Activated CD4-positive, alpha-beta T cell treated with anti-CD3 and anti-CD28 coated beads, Interleukin-2, amount 50 U/mL, for 24 hours (primary cell): ENCODE data around the gene WWC2.

Experiments used
- DNase-seq, 2 donors: peaks; one replicate each; pipeline ENCODE4 v3.0.0-alpha.2; 2020; ENCODE audit warnings: low read depth in 1 of 2, low spot score in 1 of 2

The WWC2 gene

GRCh38 chr4:183327827-183328226, 228.8 kb downstream of the WWC2 start:
- no peak for DNase-seq

DNA sequence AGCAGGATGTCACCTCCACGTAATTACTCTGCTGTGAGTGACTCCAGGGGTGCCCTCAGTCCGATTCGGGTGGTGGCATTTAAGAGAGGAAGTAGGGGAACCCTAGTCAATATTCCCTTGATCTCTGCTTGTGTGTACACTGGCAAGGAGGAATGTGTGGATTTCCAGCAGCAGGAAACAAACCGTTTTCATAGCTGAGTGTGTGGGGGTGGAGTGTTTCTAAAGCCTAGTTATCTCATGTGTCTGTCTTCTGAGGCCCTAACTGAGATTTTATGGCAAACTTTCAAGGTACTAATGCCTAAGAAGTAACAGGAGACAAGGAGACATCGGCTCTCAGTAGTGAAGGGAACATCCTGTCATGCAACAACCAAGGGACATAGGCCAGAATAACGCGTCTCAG, 229.8 kb downstream of the WWC2 start:
- no peak for DNase-seq

DNA sequence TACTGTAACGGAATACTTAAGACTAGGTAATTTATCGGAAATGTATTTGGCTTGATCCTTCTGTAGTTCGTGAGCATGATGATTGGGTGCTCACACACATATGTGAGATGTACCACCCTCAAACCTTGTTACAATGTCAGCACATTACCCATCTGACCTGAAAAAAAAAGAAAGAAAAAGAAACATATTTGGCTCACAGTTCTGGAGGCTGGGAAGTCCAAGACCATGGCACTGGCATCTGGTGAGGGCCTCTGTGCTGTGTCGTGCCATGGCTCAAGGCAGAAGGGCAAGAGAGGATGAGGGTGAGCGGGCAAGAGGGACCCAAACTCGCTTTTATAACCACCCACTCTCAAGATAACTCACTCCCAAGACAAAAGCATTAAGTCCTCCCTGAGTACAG, 230.2 kb downstream of the WWC2 start:
- no peak for DNase-seq

GRCh38 chr4:183329954-183330742, 231.1 kb downstream of the WWC2 start:
- DNase-seq, result no peak

- DNase-seq, result no peak
Observed at GRCh38 chr4:183330841-183331240, 231.8 kb downstream of the WWC2 start.

DNA sequence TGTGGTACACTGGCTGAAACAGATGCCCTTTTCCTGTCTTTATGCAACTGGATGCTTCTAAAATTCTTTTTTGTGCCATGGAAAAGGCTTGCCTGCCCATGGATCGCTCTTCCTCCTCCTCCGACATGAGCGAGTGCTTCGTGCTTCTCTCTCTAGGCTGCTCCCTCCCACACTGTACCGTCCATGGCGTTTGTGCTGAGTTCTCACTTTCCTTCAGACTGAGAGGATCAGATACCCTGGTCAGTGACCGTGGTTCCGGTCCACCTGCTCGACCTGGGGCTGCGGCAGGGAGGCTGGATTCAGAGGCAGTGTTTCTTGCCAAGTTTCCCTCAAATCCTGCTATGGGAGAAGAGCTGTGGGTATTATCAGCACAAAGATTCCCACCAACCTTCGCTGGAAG, 233.4 kb downstream of the WWC2 start:
- no peak for DNase-seq

GRCh38 chr4:183333202-183333601, 234.1 kb downstream of the WWC2 start:
- no peak for DNase-seq

- no peak for DNase-seq
Observed at GRCh38 chr4:183333983-183334382, 234.9 kb downstream of the WWC2 start.

DNA sequence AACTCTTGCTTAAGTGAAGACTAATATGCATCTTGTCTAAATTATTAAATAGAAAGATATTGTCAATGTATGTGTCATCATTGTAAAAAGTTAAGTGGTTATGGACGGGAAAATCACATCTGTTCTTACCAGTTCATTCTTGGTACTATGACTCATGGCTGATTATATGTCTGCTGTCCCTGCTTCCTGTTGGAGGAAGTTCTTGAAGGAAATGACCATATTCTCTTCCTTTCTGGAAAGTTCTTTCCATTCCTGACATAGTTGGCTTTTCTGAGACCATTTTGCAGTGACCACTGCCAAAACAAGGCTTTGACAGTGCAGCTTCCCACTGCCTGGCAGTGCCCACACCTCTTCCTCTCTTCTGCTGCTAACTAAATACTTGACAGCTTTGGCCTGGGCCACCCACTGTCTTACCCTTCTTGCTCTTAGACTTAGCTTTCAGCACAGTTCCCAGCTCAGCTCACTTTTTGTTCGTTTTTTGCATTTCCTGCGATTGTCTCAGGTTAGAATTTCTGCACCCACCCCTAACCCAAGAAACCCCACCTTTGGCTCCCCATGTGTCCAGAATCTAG, 236.4 kb downstream of the WWC2 start:
- DNase-seq, result no peak

GRCh38 chr4:183337349-183337748, 238.3 kb downstream of the WWC2 start:
- no peak for DNase-seq

GRCh38 chr4:183337833-183338232, 238.8 kb downstream of the WWC2 start:
- DNase-seq, result no peak

- DNase-seq, result no peak
Observed at GRCh38 chr4:183342541-183343533, 243.8 kb downstream of the WWC2 start.

DNA sequence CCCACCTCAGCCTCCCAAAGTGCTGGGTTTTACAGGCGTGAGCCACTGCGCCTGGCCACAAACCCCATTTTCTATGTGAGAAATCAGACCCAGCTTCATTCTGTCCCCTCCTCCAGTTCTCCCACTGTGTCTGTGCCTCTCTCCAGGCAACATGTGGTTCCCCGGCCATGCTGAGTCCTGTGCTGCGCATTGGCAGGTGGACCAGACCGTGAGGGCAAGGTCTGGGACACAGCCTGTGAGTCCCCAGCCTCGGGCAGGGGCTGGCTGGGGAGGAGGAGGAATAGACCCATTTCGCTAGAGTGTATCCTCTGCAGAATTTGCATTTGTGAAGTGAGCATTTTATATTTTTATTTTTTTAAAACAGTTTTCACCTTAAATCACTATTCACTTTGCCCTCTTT, 244.7 kb downstream of the WWC2 start:
- DNase-seq, result no peak

DNA sequence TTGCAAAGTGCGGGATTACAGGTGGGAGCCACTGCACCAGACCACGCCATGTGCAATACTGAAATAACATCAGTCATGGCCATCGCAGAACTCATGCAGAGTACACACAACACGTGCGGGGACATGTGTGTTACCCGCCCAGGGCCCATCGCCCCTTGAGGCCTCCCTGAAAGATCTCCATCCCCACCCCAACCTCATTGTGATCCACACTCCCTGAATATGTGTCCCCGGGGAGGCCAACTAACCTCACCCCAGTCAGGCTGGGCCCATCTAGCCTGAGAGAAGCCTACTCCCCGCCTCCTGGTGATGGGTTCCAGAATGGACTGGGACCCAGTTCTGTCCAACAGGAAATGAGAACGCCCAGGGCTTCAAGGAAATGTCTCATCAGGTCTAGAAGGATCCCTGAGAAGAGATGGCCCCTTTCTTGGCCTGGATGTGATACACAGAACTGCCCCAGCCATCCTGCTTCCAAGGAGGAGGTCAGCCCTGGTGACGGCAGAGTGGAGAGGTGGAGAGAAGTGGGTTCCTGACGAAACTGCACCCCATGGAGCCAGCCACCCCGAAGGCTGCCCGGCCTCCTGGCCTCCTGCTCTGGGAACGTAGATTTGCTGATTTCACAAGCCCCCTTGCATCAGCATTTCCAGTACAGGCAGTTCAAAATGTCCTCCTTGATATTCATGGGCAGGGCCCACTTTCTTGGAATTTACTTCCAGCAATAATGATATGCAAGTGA, 245.6 kb downstream of the WWC2 start:
- no peak for DNase-seq

DNA sequence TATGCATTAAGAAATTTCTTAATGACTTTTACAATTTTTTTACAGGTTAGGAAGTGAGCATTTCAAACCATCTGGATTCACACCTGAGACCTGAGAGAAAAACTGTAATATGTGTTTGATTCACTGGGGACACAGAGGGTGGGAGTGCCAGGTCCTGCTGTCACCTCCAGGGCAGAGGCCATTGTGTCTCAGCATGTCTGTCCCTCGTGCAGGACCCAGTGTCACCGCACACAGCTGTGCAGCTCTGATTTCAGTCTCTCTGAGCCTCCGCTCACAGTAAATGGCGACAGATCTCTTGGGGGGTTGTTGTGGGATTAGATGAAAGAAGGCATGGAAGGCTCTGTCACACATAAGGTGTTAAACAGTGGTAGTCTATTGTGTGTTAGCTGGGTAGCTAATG, 246.2 kb downstream of the WWC2 start:
- no peak for DNase-seq

- DNase-seq, result no peak
Observed at GRCh38 chr4:183347146-183347545, 248.1 kb downstream of the WWC2 start.

DNA sequence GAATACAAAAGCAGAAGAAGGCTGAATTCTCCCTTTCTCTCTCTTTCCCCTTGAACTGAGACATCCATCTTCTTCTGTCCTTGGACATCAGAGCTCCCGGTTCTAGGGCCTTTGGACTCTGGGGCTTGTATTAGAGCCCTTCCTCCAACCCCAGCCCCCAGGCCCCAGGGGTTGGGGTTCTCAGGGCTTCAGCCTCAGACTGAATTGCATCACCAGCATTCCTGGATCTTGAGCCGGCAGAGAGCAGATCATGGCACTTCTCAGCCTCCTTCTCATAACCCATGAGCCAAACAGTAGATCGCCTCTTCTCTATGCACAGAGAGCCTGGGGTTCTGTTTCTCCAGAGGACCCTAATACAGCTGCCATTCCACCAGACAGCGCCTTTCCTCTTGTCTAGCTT, 248.5 kb downstream of the WWC2 start:
- DNase-seq, result no peak

DNA sequence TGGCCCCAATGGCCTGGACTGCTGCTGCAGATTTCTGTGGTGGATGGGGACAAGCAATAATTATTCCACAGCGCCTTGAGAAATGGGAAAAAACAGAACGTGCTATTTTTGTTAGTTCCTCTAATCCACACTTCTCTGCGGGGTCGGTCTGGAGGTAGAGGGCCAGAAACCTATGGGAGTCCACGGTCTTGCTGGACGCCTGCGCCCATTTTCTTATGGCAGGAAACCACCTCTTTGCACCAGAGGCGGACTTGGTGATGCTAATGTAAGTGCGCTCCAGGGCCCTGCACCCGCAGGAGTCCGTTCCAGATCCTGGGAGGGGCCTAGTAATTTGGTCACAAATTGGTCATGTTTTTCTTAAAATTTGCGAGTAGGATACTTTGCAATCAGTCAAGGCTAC, 249.1 kb downstream of the WWC2 start:
- DNase-seq, result no peak

- peak in 1 of 2 donors; percentile 11 for DNase-seq
Observed at GRCh38 chr4:183348706-183349659, 249.9 kb downstream of the WWC2 start.

- DNase-seq, result no peak
Observed at GRCh38 chr4:183349673-183350072, 250.6 kb downstream of the WWC2 start.
